ENCODE results near the gene EPHX1.

Gene EPHX1

DNA sequence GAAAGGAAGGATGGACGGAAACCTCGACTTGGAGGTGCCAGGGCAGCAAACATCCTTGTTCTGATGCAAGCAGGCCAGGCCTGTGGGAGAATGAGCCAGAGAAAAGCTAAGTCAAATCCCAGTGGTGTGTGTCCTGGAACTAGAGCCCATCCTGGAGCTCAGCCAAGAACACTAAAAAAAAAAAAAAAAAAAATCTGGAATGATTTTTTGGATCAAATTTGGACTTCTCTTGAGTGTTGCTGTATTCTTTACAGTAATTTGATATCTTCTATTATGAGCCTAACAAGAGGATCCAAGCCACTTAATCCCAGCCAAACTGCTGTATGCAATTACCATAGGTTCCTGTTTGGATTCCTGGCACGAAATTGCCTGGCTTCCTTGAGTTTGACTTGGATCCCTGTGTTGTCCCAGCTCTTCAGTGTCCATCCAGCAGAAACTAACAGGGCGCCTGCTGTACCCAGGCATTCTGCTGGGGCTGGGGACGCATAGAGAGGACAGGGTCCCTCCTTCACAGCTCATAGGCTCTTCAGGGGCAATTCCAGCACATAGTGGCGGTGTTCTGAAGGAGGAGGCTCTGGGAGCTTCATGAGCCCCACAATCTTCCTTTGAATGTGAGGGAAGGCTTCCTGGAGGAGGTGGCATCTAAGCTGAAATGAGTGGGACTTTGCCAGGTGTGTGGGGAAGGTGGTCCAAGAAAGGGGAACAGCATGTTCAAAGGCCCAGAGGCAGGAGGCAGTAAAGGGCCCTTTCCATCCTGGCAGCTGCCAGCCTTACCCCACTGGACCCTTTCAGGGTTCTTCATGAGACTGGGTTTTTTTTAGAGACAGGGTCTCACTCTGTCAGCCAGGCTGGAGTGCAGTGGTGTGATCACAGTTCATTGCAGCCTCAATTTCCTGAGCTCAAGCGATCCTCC, 24.7 kb downstream of the EPHX1 start:
- TF ChIP-seq TAF1 (IDR thresholded peaks at IDR 0.05; ENCODE audit: low read depth) (no peak), EGR1 (IDR thresholded peaks at IDR 0.05) (no peak), RAD21 (IDR thresholded peaks at IDR 0.05; ENCODE audit: low read depth) (no peak), YY1 (IDR thresholded peaks at IDR 0.05; ENCODE audit: low read depth) (no peak), TEAD4 (IDR thresholded peaks at IDR 0.05) (no peak), TCF12 (IDR thresholded peaks at IDR 0.05; ENCODE audit: low read depth) (no peak), NFIC (IDR thresholded peaks at IDR 0.05) (no peak), EP300 (IDR thresholded peaks at IDR 0.05; ENCODE audit: borderline replicate concordance) (no peak), ZBTB7A (IDR thresholded peaks at IDR 0.05; ENCODE audit: low read depth) (no peak), CEBPB (IDR thresholded peaks at IDR 0.05) (no peak), FOXM1 (IDR thresholded peaks at IDR 0.05; ENCODE audit: borderline replicate concordance, low read depth) (no peak), CREB1 (IDR thresholded peaks at IDR 0.05; ENCODE audit: low read depth) (no peak)
- TF ChIP-seq, protein P1, sequence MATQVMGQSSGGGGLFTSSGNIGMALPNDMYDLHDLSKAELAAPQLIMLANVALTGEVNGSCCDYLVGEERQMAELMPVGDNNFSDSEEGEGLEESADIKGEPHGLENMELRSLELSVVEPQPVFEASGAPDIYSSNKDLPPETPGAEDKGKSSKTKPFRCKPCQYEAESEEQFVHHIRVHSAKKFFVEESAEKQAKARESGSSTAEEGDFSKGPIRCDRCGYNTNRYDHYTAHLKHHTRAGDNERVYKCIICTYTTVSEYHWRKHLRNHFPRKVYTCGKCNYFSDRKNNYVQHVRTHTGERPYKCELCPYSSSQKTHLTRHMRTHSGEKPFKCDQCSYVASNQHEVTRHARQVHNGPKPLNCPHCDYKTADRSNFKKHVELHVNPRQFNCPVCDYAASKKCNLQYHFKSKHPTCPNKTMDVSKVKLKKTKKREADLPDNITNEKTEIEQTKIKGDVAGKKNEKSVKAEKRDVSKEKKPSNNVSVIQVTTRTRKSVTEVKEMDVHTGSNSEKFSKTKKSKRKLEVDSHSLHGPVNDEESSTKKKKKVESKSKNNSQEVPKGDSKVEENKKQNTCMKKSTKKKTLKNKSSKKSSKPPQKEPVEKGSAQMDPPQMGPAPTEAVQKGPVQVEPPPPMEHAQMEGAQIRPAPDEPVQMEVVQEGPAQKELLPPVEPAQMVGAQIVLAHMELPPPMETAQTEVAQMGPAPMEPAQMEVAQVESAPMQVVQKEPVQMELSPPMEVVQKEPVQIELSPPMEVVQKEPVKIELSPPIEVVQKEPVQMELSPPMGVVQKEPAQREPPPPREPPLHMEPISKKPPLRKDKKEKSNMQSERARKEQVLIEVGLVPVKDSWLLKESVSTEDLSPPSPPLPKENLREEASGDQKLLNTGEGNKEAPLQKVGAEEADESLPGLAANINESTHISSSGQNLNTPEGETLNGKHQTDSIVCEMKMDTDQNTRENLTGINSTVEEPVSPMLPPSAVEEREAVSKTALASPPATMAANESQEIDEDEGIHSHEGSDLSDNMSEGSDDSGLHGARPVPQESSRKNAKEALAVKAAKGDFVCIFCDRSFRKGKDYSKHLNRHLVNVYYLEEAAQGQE (IDR thresholded peaks at IDR 0.05; ENCODE audit: low read depth): no peak
- TF ChIP-seq, protein P2, sequence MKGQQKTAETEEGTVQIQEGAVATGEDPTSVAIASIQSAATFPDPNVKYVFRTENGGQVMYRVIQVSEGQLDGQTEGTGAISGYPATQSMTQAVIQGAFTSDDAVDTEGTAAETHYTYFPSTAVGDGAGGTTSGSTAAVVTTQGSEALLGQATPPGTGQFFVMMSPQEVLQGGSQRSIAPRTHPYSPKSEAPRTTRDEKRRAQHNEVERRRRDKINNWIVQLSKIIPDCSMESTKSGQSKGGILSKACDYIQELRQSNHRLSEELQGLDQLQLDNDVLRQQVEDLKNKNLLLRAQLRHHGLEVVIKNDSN (IDR thresholded peaks at IDR 0.05): no peak
- TF ChIP-seq, protein P3, sequence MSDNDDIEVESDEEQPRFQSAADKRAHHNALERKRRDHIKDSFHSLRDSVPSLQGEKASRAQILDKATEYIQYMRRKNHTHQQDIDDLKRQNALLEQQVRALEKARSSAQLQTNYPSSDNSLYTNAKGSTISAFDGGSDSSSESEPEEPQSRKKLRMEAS (IDR thresholded peaks at IDR 0.05): no peak

- TF ChIP-seq NFIC (IDR thresholded peaks at IDR 0.05) (peak; percentile 61), ZBTB7A (IDR thresholded peaks at IDR 0.05; ENCODE audit: low read depth) (no peak)
These were observed 25.9 kb downstream of the EPHX1 start for GRCh38 chr1:225835856-225836255.

- TF ChIP-seq ZBTB7A (IDR thresholded peaks at IDR 0.05; ENCODE audit: low read depth) (no peak), EP300 (IDR thresholded peaks at IDR 0.05; ENCODE audit: borderline replicate concordance) (no peak), TAF1 (IDR thresholded peaks at IDR 0.05; ENCODE audit: low read depth) (no peak), CREB1 (IDR thresholded peaks at IDR 0.05; ENCODE audit: low read depth) (no peak), RAD21 (IDR thresholded peaks at IDR 0.05; ENCODE audit: low read depth) (no peak), FOXM1 (IDR thresholded peaks at IDR 0.05; ENCODE audit: borderline replicate concordance, low read depth) (no peak), CEBPB (IDR thresholded peaks at IDR 0.05) (no peak), NFIC (IDR thresholded peaks at IDR 0.05) (no peak)
These were observed 28.9 kb downstream of the EPHX1 start for GRCh38 chr1:225838793-225839192.

- TF ChIP-seq TCF12 (IDR thresholded peaks at IDR 0.05; ENCODE audit: low read depth) (no peak), EP300 (IDR thresholded peaks at IDR 0.05; ENCODE audit: borderline replicate concordance) (no peak), TEAD4 (IDR thresholded peaks at IDR 0.05) (no peak)
- TF ChIP-seq, protein P2 (IDR thresholded peaks at IDR 0.05): no peak
- TF ChIP-seq, protein P1 (IDR thresholded peaks at IDR 0.05; ENCODE audit: low read depth): no peak
These were observed 30.3 kb downstream of the EPHX1 start for GRCh38 chr1:225840223-225840610.

GRCh38 chr1:225840713-225841112, 30.8 kb downstream of the EPHX1 start:
- TF ChIP-seq, protein P3 (IDR thresholded peaks at IDR 0.05): no peak
- TF ChIP-seq TEAD4 (IDR thresholded peaks at IDR 0.05) (no peak), YY1 (IDR thresholded peaks at IDR 0.05; ENCODE audit: low read depth) (no peak), EP300 (IDR thresholded peaks at IDR 0.05; ENCODE audit: borderline replicate concordance) (no peak), RAD21 (IDR thresholded peaks at IDR 0.05; ENCODE audit: low read depth) (no peak), ZBTB7A (IDR thresholded peaks at IDR 0.05; ENCODE audit: low read depth) (no peak), CREB1 (IDR thresholded peaks at IDR 0.05; ENCODE audit: low read depth) (no peak), EGR1 (IDR thresholded peaks at IDR 0.05) (no peak), CEBPB (IDR thresholded peaks at IDR 0.05) (no peak), NFIC (IDR thresholded peaks at IDR 0.05) (no peak), TAF1 (IDR thresholded peaks at IDR 0.05; ENCODE audit: low read depth) (no peak), FOXM1 (IDR thresholded peaks at IDR 0.05; ENCODE audit: borderline replicate concordance, low read depth) (no peak)
- TF ChIP-seq, protein P2 (IDR thresholded peaks at IDR 0.05): no peak
